CMK (cell line): ENCODE measurements around the gene HCFC1R1.
"Not testable (repeated sequence)": the region's sequence is repeated elsewhere in the genome, so short reads cannot be mapped to it uniquely, and the experiment has no call there.

Source experiments
- DNase-seq: peaks from one replicate; pipeline ENCODE4 v3.0.0-alpha.2; 2010; ENCODE audit warnings: low read depth

HCFC1R1 gene, protein sequence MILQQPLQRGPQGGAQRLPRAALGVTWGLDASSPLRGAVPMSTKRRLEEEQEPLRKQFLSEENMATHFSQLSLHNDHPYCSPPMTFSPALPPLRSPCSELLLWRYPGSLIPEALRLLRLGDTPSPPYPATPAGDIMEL

DNA sequence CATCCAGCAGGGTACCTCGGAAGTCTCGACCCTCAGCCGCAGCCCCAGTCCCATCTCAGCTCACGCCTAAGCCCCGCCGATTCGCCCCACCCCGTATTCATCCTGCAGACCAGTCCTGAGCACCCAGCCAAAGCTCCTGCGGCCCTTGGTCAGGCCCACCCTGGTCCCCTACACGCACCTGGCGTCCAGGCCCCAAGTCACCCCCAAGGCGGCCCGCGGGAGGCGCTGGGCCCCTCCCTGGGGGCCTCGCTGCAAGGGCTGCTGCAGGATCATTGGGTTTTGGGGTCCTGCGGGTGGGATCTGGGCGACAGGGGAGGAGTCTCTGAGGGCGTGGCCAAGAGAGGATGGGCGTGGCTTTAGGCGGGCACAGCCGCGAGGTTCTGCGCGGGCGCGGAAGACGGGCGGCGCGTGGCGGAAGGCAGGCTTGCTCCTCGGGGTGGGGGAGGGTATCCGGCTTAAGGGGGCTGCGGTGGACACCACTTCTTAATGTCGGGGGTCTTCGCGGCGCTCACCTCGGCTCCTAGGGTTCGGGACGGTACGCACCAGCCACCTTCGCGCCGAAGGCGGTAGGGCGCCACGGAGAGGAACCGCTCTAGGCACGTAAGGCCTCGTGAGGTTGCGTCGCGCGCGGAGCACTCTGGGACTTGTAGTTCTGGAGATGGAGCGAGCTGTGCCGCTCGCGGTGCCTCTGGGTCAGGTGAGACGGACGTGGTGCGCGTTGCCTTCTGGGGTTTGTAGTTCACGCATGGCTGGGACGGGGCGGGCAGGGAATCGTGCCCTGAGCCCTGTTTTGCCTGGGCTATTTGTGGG is at the start of gene HCFC1R1, which contains the start of gene THOC6:
HCFC1R1 (minus strand) TSS at position 274 of the 810 bp plus-strand sequence; CDS start at position 273, 1 bp downstream.
THOC6 (plus strand) TSS at position 367 of the 810 bp plus-strand sequence; CDS start at position 659, 292 bp downstream.
- peak; percentile 97 for DNase-seq

DNA sequence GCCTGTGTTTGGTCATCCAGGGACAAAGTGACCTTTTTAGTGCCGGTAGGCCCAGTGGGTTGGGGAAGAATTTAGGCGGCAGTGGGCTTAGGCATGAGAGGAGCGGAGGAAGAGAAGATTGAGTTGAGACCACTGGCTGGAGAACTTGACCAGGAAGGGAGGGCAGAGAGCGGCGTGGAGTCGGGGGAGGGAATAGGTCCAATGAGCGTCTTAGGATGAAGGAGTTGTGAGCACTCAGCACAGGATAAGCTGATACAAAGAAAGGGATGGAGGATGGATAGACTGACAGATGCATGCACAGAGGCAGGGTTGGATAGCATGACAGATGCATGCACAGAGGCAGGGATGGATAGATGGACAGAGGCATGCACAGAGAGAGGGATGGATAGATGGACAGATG is 49.7 kb upstream of the HCFC1R1 start:
- no peak for DNase-seq

DNA sequence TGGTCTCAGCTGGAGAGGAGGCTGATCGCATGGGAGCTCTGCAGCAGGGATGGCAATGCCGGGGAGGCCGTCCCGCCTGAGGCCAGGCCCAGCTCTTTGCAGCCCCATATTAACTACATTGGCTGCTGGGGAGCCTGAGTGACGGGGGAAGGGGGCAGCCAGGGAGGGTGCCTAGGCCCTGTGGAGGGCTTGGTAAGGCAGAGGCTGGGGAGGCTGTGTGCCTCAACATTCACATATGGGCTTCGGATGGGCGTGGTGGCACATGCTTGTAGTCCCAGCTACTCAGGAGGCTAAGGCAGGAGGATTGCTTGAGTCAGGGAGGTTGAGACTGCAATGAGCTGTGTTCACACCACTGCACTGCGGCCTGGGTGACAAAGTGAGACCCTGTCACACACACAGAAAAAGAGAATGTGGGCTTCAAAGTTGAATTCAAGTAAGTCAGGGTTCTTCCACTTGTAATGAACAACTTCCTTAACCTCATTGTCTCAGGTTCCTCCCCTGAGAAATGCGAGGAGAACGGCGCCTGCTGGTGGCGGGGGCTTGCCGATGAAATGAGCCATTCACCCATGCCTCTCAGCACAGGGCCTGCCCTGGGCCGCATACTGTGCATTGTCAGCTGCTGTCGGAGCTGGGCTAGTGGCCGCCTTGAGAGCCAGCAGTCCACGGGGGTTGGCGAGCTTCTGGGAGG is 49.0 kb upstream of the HCFC1R1 start:
- not testable (repeated sequence) for DNase-seq

DNA sequence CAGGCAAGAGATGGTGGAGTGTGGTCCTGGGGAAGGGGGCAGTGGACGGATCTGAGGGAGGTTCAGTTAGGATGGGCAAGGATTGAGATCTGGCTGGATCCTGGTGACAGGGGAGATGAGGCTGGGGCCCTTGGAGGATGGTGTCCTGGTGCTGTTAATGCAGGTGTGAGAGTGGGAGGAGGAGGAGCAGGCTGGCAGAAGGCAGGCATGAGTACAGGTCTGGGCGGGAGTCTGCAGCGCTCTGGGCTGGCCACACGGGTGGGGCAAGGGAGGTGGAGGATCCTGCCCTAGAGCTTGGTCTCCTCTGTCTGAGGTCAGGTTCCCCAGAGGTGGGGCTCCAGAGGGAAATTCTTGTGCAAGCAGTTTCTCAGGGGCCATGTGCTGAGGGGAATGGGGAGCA is 48.4 kb upstream of the HCFC1R1 start:
- DNase-seq = not testable (repeated sequence)

DNA sequence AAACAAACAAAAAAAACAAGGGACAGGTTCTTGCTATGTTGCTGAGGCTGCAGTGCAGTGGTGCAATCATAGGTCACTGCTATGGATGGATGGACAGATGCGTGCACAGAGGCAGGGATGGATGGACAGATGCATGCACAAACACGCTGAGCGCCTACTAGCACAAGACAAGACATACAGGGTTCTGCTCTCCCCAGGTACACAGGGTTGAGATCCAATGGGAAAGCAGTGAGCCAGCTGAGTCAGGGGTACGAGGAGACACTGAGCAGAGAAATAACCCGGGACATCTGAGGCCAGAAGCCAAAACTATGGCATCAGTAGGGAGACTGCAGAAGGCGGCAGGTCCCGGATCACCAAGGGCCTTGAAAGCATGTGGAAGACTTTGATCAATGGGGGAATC is 47.9 kb upstream of the HCFC1R1 start:
- no peak for DNase-seq

DNA sequence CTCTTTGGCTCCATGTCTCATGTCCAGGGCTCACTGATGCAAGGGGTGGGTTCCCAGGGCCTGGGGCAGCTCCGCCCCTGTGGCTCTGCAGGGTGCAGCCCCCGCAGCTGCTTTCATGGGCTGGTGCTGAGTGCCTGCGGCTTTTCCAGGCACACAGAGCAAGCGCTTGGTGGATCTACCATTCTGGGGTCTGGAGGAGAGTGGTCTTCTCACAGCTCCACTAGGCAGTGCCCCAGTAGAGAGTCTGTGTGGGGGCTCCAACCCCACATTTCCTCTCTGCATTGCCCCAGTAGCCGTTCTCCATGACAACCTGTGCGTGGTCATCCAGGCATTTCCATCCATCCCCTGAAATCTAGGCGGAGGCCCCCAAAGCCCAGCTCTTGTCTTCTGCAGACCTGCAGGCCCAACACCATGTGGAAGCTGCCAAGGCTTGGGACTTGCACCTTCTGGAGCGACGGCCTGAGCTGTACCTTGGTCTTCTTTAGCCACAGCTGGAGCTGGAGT is 46.9 kb upstream of the HCFC1R1 start:
- no peak for DNase-seq

DNA sequence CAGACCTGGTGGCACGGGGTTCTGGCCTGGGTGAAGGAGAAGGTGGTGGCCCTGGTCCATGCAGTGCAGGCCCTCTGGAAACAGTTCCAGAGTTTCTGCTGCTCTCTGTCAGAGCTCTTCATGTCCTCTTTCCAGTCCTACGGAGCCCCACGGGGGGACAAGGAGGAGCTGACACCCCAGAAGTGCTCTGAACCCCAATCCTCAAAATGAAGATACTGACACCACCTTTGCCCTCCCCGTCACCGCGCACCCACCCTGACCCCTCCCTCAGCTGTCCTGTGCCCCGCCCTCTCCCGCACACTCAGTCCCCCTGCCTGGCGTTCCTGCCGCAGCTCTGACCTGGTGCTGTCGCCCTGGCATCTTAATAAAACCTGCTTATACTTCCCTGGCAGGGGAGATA is 45.4 kb upstream of the HCFC1R1 start:
- DNase-seq = not testable (repeated sequence)

DNA sequence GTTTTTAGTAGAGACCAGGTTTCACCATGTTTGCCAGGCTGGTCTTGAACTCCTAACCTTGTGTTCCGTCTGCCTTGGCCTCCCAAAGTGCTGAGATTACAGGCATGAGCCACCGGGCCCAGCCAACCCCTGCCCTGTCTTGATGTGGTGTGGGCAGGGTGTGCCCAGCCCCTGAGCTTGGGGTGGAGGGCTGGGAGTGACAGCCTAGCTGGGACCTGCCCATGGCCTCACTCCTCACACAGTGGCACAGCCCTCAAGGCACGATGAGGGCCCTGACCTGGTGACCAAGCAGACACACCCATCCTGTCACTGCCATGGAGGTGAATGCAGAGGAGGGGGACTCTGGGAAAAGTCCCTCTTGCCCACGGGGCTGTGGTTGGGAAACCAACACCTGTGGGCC is 44.7 kb upstream of the HCFC1R1 start:
- DNase-seq = no peak

DNA sequence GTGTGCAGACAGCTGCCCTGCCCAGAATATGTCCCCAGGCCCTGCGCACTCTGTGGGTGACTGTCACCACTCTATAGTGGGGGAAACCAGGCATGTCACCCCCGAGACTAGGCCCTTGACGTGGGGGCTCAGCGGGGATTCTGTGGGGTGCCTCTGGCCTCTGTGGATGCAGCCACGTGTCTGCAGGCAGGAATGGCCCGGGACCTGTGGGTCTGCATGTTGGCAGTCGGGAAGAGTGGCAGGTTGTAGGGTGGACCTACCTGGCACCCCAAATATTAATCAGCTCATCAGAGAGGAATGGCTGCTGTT is 42.7 kb upstream of the HCFC1R1 start:
- no peak for DNase-seq

DNA sequence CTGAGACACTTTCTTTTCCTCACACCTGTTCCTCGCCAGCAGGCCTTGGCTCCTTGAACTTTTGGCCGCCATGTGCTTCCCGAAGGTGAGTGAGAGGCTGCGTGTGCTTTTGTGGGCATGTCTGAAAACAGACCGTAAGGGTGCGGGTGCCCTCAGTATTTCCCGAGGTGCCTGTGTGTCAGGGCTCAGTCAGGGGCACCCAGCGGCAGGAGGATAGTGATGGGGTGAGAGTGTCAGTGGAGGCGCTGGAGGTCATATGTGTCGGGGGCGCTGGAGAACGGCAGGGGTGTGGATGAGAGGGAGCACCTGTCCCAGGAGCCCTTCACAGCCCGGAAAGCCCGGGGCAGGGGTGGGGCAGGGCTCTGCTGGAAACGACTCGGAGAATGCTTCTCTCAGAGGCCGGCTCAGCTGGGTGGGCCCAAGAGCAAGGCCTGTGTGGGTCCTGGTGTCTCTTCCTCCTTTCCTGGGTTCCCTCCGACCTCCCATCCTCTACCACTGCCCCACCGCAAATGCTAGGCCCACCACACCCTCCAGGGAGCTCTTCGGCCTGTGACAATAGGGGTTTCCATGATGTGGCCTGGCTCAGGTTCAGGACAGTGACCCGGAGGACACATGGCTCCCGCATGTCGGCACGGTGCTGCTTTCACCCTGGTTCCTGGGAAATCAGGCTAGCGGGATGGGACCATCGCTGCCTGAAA is 42.1 kb upstream of the HCFC1R1 start:
- no peak for DNase-seq

DNA sequence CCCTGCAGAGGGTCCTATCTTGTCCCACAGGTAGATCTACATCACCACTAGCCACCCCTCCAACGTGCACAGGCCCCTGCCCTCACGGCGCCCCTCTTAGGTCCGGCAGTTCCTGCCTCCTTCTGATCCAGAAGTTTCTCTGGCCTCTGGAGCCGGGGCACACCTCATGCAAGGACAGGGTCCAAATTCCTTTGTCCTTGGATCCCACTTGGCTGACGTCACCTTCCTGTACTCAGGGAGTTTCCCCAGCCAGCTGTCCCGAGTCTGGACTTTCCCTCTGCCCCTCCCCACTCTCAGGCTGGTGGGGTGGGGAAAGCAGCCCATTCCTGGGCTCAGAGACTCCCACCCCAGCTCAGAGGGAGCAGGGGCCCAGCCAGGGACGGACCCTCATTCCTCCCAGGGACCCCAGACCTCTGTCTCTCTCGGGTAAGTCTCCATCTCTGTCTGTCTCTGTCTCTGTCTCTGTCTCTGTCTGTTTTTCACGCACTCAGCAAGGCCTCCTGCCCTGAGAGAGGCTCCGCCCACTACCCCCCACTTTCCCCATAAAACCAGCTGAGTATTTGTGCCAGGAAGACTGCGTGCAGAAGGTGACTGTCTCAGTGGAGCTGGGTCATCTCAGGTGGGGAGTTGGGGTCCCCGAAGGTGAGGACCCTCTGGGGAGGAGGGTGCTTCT is 41.5 kb upstream of the HCFC1R1 start, which contains the start of gene IL32:
IL32 (plus strand) TSS at position 572 of the 673 bp plus-strand sequence. CDS start 172 bp downstream, outside the sequence.
- no peak for DNase-seq

DNA sequence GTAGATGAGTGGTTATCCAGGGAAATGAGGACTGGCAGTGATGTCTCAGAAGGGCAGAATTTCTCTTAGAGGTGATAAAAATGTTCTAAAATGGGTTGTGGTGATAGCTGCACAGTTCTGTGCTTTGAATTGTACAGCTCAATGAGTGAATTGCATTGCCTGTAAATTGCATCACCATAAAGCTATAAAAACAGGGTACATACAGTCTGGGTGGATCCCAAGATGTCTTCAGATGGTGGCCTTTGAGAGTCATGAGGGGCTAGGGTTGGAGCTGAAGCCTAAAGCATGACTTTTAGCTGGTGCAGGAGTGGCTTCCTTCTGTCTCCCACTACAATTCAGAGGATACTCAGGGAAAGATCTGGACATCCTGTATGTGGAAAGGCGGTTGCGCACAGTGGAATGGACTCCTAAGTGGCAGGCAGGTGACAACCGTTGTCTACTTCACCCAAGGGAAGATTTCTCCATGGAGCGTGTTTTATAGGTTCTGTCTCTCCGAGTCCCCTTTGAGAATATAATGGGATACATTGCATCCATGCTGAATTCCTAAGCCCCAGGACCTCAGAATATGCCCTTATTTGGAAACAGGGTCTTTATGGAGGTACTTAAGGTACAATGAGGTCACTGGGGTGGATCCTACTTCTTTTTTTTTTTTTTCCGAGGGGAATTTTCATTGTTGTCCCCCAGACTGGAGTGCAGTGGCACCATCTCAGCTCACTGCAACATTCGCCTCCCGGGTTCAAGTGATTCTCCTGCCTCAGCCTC is 40.1 kb upstream of the HCFC1R1 start:
- no peak for DNase-seq

DNA sequence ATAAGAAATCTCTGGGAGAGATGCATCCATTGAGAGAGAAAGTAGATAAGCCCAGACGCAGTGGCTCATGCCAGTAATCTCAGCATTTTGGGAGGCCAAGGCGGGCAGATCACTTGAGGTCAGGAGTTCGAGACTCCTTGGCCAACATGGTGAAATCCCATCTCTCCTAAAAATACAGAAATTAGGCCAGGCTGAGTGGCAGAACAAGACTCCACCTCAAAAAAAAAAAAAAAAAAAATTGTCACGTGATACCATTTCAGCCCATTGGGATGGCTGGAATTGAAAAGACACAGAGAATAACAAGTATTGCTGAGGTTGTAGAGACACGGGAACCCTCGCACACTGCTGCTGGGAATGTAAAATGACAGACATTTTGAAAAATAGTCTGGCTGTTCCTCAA is 38.8 kb upstream of the HCFC1R1 start:
- no peak for DNase-seq

DNA sequence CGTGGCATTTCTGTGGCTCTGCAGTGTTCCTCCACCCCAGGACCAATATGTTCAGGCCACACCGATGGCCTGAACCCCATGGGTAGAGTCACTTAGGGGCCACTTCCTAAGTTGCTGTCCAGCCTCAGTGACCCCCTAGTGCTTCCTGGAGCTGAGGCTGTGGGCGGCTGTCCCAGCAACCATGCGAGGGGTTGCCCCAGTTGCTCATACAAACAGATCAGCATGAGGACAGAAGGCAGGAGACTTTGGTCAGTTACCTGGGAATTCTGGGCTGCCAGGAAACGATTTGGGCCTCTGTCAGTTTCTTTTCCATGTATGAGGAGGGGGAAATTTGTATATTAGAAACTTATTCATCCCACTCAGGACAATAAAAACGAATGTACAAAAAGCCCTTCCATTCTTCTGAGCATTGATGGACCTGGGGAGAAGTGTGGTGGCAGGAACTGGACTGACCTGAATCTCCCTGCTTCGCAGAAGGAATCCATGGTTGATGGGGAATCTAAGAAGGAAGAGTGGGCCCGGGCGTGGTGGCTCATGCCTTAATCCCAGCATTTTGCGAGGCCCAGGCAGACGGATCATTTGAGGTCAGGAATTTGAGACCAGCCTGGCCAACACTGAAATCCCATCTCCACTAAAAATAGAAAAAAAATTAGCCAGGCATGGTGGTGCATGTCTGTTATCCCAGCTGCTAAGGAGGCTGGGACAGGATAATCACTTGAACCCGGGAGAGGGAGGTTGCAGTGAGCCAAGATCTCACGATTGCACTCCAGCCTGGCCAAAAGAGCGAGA is 36.8 kb upstream of the HCFC1R1 start:
- DNase-seq = no peak

DNA sequence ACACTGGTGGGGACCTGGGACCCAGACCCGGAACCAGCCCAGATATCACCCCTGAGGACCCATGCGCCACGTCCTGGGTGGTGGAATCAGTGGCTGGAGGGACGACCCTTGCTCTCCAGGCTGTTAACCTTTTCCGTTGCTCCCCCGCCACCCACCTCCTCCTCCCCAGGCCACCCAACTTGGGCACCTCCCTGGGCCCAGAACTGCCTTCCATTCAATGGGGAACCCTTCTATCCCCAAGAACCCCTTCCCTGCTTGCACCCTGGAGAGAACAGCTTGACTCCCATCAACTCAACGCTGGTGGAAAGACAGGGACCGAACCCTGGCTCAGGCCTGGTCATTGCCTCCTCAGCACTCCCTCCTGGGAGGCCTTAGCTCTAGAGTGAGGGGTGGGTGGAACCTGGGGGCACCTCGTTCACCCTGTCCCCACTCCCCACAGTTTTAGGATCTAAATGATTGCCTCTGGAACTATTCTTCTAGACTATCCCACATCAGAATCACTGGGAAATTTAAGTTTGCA is 36.0 kb upstream of the HCFC1R1 start:
- DNase-seq = no peak

DNA sequence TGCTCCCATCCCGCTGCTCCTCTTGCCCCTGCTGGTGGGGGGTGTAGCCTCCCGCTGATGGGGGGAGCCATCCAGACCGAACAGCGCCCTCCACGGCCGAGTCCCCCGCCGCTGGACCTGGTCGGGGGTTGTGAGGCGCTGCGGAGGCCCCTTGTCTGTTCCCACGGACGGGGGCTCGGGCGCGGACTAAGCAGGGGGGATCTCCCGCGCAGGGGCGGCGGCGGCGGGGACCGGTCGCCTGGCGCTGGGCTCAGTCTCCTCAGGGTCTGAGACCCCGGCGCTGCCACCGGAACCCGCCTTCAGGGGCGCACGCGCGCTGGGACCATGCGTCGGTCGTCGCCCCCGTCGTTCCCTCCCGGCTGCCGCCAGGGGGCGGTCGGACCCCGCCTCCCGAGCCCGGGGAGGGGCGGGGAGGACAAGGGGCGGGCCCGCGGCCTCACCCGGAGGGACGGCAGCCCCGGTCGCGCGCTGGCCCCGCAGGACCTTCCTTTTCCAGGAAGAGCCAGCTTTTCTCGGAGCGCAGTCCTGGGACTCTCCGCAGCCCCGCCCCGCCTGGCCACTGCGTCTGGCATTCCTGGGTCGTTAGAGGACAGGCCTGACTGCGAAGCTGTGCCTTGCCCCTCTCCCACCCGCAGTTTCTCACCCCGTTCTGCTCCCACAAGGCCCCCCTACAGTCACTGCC is 35.4 kb upstream of the HCFC1R1 start:
- DNase-seq = peak; percentile 91

DNA sequence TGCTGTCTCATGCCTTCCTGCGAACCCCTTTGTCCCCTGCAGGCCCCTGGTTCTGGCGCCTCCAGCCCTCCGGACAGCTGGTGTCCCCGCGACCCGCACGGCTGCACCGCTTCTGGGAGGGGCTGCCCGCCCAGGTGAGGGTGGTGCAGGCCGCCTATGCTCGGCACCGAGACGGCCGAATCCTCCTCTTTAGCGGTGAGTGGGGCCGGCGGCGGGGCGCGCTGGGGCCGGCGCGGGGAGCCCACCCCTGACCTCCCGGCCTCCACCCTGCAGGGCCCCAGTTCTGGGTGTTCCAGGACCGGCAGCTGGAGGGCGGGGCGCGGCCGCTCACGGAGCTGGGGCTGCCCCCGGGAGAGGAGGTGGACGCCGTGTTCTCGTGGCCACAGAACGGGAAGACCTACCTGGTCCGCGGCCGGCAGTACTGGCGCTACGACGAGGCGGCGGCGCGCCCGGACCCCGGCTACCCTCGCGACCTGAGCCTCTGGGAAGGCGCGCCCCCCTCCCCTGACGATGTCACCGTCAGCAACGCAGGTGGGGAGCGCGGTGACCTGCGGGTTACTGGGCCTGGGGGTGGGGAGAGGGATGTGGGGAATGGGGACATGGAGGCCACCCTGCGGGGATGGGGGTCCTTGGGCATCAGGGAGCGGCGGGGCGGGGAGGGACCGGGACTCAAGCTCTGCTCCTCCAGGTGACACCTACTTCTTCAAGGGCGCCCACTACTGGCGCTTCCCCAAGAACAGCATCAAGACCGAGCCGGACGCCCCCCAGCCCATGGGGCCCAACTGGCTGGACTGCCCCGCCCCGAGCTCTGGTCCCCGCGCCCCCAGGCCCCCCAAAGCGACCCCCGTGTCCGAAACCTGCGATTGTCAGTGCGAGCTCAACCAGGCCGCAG is 34.6 kb upstream of the HCFC1R1 start:
- peak; percentile 43 for DNase-seq
